IMR-90 (cell line): ENCODE data around the gene TTC28.

Experiments used
- FOS ChIP-seq: fragments of 150-350 bp; IDR thresholded peaks from 2 replicates; pipeline ENCODE4 v1.6.1; 2016; ENCODE audit warnings: low read depth, low read length
- MAFK ChIP-seq: IDR thresholded peaks from 2 replicates; pipeline ENCODE4 v1.6.1; 2012; ENCODE audit warnings: low read depth, low read length, improper control_type of control experiment
- MXI1 ChIP-seq: IDR thresholded peaks from 2 replicates; pipeline ENCODE4 v1.6.1; 2012; ENCODE audit warnings: low read depth, mild to moderate bottlenecking, low read length, moderate library complexity, borderline replicate concordance
- POLR2A ChIP-seq: IDR thresholded peaks from 2 replicates; pipeline ENCODE4 v1.6.1; 2012; ENCODE audit warnings: mild to moderate bottlenecking, low read depth, low read length
- RFX5 ChIP-seq: IDR thresholded peaks from 2 replicates; pipeline ENCODE4 v1.8.0; 2012; ENCODE audit warnings: low read depth, mild to moderate bottlenecking, low read length, moderate library complexity
- TF ChIP-seq, protein P1 (sequence below): conservative IDR thresholded peaks from 2 replicates; pipeline ENCODE4 v1.5.1; 2012; ENCODE audit warnings: mild to moderate bottlenecking, low read depth, low read length, improper control_type of control experiment
- TF ChIP-seq, protein P2 (sequence below): fragments of 150-350 bp; IDR thresholded peaks from 2 replicates; pipeline ENCODE4 v1.6.1; 2017; ENCODE audit warnings: mild to moderate bottlenecking, antibody characterized with exemption, low read length, low read depth
- TF ChIP-seq, protein P3 (sequence below): fragments of 150-350 bp; IDR thresholded peaks from 2 replicates; pipeline ENCODE4 v1.6.1; 2016; ENCODE audit warnings: low read depth, mild to moderate bottlenecking, low read length, moderate library complexity, borderline replicate concordance

DNA sequence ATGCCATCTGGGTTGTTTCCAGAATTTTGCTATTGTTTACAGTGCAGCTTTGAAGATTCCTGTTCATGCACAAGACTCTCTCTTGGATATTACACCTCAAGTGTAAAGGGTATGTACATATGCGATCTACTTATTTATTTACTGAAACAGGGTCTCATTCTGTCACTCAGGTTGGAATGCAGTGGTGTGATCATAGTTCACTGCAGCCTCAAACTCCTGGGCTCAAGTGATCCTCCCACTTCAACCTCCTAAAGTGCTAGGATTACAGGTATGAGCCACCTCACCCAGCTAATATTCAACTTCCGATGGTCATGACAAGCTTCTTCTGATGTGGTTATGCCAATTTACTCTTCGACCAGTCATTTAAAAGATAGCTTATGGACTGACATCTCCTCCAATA is 602.5 kb downstream of the TTC28 start:
- TF ChIP-seq, protein P1, sequence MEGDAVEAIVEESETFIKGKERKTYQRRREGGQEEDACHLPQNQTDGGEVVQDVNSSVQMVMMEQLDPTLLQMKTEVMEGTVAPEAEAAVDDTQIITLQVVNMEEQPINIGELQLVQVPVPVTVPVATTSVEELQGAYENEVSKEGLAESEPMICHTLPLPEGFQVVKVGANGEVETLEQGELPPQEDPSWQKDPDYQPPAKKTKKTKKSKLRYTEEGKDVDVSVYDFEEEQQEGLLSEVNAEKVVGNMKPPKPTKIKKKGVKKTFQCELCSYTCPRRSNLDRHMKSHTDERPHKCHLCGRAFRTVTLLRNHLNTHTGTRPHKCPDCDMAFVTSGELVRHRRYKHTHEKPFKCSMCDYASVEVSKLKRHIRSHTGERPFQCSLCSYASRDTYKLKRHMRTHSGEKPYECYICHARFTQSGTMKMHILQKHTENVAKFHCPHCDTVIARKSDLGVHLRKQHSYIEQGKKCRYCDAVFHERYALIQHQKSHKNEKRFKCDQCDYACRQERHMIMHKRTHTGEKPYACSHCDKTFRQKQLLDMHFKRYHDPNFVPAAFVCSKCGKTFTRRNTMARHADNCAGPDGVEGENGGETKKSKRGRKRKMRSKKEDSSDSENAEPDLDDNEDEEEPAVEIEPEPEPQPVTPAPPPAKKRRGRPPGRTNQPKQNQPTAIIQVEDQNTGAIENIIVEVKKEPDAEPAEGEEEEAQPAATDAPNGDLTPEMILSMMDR, result no peak
- TF ChIP-seq POLR2A, result no peak
- TF ChIP-seq FOS, result no peak
- no peak for TF ChIP-seq MXI1
- TF ChIP-seq, protein P2, sequence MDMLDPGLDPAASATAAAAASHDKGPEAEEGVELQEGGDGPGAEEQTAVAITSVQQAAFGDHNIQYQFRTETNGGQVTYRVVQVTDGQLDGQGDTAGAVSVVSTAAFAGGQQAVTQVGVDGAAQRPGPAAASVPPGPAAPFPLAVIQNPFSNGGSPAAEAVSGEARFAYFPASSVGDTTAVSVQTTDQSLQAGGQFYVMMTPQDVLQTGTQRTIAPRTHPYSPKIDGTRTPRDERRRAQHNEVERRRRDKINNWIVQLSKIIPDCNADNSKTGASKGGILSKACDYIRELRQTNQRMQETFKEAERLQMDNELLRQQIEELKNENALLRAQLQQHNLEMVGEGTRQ, result no peak
- no peak for TF ChIP-seq MAFK
- TF ChIP-seq, protein P3, sequence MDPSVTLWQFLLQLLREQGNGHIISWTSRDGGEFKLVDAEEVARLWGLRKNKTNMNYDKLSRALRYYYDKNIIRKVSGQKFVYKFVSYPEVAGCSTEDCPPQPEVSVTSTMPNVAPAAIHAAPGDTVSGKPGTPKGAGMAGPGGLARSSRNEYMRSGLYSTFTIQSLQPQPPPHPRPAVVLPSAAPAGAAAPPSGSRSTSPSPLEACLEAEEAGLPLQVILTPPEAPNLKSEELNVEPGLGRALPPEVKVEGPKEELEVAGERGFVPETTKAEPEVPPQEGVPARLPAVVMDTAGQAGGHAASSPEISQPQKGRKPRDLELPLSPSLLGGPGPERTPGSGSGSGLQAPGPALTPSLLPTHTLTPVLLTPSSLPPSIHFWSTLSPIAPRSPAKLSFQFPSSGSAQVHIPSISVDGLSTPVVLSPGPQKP, result no peak
- no peak for TF ChIP-seq RFX5
